Fibroblast of skin of left biceps (primary cell): ENCODE results near the gene APBA2.

Experiments
- DNase-seq, 2 experiments: peaks; one replicate each; pipeline ENCODE4 v3.0.0-alpha.2; 2013; ENCODE audit warnings: low read depth in 2 of 2

Gene APBA2

DNA sequence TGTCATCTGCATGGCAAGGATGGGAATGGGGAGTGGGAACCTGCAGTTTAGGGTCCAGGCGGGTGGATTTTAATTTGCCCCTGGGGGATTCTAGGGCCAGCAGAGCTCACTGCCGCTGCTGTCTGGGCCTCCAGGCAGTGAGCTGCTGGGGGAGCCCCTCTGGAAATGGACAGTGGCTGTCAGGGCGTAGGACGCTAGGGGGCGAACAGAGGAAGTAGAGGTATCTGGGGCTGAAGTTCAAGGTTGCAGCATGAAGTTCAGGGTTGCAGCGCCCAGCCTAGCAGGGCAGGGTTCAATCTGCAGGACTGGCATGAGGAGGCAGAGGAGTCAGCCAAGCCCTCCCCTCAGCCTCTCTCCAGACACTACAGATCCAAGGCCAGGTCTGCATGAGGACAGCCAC lies 49.5 kb downstream of the APBA2 start:
- no peak for DNase-seq

DNA sequence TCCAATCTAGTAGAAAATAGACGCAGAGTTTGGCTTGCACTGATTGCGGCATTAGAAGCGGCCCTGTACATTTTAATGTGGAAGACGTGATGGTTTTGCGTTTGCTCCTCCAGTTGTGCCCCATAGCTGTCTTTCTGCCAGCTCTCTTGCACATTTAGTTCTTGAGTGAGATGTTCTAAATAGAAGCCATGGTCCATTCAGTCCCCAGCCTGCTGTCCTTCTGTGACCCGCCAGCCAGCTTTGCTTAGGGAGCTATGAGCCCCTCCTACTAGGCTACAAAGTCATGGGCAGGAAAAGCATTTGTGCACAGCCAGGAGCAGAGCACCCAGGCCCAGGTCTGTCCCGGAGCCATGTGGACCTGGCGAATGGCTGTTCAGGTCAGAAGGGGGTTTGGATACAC lies 50.3 kb downstream of the APBA2 start:
- no peak for DNase-seq

DNA sequence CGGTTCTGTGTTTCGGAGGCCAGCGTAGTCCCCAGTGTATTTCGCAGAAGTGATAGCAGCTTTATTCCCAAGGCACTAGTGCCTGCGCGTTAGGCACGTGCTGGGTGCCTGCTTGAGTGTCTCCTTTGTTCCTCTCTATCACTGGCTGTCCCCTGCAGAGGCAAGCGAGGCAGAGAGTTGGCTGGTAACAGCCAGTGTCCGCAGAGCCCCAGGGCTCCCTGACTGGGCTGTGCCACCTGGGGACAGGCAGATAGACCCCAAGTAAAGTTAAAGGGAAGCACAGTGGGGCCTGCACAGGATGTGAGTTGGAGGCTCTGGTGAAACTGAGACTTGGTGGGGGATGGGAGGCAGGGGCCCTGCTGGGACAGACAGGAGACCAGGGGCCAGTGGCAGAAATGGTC lies 50.7 kb downstream of the APBA2 start:
- DNase-seq, result no peak

DNA sequence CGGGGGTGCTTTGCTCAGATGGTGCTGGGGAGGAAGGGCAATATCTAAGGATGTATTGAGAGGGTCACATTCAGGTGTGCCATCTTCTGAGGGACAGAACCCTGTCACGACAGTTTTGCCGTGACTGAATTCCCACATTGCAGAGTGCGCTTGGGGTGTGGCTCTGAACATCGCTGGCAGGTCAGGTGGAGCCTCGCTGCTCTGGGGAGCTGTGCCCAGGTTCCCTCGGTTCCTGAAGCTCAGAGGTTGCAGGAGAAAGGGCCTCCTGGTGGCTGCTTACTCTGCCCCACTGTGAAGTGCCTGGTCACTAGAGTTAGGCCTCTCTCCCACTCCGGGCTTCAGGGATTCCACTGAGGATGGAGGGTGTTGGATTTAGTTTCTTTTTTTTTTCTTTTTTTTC lies 51.5 kb downstream of the APBA2 start:
- DNase-seq, result no peak

DNA sequence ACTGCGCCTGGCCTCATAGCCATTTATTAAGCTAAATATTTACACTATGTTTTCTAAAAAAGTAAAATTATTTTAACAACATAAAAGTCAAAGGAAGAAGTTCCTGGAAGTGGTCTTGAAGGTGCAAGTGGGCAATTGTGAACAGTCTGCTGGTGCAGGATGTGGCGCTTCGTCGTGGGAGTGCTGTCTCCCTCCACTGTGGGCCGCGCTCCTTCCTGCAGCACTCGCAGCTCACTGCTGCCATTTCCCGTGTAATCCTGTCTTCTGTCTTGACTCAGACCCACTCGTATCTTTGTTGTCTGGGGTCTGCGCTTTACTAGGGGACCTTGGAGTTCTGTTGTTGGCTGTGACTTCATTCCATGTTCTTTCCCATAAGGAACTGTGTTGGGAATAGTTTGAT lies 56.3 kb downstream of the APBA2 start:
- no peak for DNase-seq

DNA sequence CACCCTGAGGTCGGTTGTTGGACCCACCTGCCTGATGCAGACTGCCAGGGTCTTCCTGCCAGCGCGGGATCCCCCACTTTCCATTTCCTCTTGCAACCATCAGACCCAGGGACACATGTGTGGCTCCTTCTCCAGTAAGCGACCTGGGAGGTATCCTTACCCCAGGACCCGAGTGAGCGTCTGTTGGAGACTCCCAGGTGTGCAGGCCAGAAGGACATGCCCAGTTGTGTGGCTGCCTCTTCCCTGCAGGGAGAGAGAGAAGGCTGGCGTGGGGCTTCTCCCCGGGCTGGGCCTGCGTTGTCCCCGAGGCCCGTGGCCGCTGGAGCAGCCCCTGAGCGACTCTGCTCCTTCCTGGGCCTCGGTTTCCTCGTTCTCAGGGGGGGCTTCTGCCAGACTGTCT lies 56.8 kb downstream of the APBA2 start:
- no peak for DNase-seq

DNA sequence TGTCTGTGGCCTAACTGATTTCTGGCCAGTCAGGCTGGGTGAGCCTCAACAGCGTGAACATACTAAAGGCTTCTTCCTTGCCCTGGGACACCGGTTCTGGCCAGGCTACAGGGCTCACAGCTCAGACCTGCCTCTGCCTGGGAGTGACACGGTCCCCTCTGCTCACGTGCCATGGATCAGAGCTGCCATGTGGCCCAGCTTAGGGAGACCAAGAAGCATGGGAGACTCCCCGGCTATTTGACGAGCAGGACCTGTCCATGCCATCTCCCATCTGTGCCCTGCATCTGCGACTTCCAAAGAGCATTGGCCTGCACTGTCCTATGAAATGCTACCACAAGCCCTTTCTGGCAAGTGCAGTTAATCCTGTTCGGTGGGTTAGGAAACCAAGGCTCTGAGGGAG lies 57.4 kb downstream of the APBA2 start:
- no peak for DNase-seq

DNA sequence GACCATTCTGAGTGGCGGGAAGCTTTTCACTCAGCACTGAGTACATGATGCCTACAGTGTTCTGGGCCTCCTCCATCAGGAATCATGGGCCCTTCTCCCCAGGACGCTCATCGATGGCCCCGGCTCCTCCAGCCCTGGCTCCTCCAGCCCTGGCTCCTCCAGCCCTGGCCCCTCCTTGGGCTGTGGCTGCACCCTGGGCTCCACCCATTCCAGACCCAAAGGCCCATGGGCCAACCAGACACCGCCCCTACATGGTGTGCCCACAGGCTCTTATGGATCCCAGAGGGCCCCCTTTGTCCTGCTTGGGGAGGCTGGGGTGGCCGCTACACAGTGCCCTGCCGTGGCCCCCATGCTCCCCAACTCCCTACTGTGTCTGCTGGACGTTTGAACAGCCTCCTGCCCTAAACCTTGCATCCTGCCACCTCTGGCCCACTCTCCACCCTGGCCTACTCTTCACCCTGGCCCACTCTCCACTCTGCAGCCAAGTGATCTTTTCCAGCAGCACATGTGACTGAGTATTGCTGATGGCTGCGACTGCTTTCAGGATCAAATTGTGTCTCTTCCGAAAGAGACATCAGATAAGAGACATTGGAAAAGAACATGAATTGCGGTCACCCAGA lies 57.9 kb downstream of the APBA2 start:
- no peak for DNase-seq

DNA sequence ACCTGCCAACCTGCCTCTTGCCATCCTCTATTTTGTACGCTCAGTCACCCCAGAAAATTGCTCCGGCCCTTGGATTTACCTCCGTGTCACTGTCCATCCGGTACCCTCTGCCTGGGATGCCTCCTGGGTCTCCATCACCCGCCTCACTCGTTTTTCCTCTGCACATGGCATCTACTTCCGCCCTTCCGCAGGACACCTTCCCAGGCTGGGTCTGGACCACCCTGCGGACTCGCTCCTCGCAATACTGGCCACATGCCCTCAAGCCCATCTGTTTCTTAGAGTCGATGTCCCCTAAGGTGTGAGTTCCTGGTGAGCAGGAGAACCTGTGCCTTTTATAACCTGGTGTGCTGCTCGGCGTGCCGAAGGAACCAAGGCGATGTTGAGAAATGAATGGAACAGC lies 58.5 kb downstream of the APBA2 start:
- no peak for DNase-seq

DNA sequence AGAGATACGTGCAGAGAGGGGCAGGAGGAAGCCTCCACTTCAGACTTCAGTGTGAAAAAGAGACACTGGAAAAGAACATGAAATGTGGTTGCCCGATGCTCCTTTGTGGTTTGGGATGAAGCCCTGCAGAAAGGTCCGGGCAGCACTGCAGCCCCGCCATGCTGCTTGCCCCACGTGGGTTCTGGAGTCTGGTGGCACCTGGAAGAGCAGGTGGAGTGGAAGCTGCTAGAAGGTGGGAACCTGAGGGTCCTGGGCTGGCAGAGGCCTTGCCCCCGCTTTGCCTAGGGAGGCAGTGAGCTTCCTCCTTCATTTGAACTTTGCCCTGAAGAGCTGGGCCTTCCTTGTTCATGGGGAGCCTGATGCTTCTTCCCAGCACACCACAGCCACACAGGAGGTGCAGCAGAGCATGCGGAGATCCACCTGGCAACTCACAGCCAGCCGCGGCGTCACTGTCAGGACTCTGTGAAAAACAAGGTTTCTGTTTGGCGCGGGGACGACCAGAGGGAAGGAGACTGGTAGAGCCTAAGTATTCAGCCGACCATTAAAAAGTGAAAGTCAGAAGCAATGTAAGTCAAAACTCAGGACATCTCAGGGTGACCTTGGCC lies 59.0 kb downstream of the APBA2 start:
- no peak for DNase-seq

DNA sequence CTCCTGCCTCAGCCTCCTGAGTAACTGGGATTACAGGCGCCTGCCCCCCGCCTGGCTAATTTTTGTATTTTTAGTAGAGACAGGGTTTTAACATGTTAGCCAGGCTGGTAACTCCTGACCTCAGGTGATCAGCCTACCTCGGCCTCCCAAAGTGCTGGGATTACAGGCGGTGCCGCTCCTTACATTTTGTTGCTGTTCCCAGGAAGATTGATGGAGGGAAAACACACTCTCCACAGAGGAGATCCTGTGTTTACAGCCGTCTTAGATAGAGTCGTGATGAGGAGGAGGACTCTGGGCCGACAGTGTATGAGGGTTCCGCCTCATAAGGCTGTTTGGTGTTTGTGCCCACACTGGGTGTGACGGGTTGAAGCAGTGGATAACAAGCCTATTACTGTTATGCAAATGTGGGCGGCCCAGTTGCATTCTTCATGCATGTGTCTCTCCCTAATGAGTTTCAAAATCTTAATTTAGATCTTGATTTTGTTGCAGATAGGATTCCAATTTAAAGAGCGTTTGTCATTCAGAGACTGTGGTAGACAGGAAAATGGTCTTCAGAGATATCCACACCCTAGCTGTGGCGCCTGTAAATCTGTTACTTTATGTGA lies 60.0 kb downstream of the APBA2 start:
- DNase-seq, result no peak

DNA sequence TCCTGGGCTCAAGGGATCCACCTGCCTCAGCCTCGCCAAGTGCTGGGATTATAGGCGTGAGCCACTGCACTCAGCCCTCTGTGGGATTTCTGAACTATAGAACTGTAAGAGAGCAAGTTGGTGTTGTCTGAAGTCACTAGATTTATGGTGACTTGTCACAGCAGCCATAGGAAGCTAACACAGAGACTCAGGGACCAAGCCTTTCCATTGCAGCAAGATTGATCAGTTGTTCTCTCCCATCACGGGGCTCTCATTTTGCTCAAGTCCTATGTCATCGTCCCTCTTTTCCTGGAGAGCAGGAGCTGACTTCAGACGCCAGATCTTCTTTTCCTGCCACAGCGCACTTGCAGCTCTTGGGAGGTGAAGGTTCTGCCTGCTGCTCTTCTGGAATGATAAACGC lies 61.0 kb downstream of the APBA2 start:
- DNase-seq, result no peak

DNA sequence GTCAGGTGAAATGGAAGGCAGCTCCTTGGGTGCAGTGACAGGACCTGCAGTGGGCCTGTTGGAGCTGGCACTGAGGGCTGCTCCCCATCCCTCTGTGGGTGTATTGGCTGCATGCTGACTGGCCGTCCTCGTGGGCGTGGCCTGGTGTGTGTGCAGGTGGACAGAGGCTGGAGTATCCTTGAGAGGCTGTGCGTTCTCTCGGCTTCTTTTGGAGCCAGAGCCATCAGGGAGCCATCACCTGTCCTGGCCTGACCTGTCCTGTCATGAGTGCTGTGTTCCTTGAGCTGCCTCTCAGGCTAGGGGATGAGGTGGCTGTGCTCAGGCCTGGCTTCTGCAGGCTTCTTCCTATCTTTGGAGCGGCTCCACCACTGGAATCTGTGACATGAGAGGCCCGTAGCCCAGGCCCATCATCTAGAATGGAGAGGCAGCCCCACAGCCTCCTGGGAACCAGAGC lies 61.5 kb downstream of the APBA2 start:
- no peak for DNase-seq

DNA sequence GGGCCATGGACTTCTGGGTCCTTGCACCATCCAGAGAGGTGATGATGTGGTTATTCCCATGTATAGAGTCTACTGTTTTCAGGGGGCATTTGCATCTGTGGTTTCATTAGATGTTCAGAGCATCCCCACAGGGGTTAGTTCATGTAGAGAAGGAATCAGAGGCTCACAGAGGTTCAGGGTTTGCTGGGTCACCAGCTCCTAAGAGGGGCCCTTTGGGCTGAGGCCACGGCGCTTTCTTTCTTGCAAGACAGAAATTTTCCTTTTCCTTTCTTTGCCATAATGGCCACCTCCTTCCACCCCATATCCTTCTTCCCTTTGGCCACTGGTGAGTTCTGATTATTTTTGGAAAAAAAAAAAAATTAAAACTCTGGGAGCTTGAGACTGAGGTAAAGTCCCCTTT lies 62.3 kb downstream of the APBA2 start:
- DNase-seq, result no peak

DNA sequence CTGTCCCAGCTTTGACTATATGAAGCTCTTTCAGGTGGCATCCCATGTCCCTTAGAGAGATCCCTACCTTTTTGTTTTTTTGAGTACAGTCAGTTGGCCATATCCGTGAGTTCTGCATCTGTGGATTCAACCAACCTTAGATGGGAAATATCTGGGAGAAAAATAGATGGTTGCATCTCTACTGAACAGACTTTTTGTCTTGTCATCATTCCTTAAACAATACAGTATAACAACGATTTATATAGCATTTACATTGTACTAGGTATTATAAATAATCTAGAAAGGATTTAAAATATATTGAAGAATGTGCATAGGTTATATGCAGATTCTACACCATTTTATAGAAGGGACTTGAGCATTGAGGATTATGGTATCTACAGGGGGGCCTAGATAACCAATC lies 65.1 kb downstream of the APBA2 start:
- no peak for DNase-seq

DNA sequence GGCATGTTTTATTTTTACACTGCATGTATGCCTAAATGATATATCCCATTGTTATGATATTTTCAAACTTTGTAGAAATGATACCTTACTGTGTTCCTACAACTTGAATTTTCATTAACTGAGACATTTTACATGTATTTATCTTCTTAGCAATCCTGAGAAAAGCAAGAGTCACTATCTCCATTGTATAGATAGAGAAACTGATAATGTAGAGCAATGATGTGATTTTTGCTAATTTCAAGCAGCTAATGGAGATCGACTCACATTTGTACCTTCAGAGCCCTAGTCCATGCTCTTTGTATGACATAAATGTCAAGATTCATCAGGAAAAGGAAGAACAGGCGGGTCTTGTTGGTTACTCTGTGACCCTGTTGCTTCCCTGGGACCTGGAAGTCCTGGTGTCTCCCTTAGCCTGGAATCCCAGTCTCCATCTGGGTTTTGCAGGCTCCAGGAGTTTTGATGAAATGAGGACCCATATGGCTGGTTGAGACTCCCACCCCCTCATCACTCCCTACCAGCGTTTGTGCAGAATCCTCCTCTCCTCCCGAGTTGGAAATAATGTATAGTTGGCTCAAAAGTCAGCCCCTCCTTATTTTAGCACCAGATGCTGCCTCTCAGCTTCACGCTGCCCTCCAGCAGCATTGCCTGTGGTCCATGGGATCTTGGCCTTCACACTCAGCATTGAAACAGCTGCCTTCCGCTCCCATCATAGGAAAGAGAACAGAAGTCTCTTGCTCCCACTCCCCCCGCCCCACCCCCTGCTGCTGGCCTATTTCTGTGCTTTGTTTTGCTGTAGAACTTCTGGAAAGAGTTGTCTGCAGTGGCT lies 67.1 kb downstream of the APBA2 start:
- DNase-seq, result no peak

DNA sequence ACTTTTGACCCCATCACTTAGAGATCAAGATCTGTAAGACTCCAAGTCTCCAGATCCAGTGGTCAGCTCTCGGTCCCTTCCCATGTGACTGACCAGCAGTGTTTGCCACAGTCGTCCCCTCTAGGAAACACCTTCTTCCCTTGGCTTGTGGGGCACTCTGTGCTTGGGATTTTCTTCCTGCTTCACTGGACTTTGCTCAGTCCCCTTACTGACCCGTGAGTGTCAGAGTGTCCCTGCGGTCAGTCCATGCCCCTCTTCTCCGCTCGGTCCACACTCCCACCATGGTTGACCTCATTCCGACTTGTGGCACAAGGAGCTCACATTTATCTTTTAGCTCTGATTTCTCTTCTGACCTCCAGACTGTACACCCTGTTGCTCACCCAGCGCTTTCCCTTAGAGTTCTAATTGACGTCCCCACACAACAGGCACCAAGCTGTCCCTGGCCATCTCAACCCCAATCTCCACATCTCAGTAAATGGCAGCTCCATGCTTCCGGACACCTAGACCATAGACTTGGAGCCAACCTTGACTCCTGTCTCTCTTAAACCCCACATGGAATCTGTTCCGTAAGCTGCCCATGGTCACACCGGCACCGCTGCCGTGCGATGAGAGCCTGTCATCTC lies 67.9 kb downstream of the APBA2 start:
- no peak for DNase-seq

DNA sequence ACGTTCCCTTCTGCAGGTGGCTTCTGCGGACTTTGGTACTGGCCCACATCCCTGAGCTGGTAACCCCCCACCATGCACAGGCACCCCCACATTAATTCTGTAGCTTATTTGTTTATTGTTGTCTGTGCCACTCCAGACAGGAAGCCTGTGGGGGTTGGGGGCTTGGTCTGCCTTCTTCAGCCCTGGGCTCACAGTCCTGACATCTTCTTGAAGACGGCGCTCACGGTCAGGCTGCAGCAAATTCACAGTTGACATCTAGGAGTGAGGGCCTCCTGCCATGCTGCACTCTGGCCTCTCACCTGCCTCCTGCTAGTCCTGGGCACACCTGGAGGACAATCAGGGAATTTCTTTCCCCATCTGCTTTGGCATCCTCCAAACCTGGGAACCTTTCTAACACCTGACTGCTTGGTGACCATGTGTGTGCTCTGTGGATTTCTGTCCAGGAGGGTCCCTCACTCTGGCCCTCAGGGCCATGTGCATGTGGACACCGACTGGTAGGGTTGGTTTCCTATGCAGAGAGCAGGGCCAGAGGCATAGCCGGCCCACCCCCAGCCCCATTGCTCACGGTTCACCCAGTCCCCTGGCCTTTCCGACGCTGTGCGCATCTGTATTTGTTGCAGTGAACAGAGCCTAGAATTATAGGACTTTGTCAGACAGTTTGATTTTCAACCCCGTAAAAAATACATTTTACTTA lies 68.8 kb downstream of the APBA2 start:
- no peak for DNase-seq

DNA sequence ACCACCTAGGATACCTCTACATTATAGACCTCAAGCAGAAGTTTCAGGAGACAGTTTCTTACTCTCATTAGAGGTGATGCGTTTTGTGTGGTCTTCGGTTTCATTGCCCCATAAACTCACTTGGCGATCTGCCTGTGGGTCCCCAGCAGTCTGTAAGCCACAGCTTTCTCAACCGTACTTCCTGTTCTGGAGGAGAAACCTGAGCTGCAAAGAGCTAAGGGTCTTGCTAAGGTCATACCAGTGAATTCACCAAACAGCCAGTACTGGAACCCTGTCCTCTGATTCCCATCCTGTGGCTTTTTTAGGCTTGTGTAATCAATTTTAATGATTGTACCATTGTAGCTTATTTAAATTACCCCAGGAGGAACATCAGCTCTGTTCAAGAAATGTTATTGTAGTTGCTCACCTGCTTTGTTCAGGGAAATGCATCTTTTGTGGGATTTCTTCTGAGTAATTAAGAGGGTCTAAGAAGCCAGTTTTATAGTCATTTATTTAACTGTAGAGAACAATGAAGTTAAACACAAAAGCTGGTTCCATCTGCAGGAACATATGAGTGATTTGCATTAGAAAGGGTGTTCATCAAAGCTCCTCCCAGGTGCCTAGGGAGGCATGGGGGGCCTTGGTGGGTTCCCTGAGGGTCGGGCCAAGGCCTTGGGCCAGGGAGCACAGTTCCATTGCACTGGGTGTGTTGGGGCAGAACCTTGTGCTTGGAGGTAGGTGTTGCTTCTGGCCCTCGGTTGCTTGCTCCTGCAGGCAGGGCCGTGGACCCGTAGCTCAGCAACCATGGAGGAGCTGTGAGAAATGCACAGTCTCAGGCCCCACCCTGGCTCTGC lies 69.6 kb downstream of the APBA2 start:
- DNase-seq, result no peak

DNA sequence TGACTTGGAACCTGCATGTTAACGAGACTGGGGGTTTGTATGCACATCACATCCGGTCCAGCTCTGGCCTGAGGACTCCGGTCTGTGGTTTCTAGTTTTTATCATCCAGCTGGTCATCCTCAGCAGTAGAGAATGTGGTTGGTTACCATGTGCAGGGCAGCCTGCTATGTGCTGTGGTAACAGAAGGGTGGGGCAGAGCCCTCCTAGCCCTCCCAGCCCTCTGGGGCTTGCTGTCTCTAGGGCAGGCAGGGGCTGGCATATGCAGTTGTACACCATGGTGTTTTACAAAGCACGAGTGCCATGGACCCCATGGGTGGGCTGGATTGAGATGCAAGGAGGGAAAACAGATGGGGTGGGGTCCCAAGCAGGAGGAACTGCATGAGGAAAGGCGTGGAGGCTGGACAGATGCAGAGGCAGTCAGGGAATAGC lies 70.2 kb downstream of the APBA2 start:
- no peak for DNase-seq

DNA sequence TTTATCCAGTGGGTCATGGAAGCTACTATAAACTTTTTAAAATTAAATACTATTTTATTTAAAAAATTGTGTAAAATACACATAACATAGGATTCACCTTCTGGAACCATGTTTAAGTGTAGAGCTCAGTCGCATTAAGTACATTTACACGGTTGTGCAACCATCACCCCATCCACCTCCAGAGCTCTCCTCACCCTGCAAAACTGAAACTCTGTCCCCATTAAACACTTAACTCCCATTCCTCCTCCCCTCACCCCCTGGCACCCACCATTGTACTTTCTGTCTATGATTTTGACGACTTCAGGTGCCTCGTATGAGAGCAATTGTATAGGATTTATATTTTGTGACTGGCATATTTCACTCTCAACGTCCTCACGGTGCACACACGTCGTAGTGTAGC lies 70.7 kb downstream of the APBA2 start:
- DNase-seq, result no peak
